DMS53 treated with DMSO at 0.1 percent for 48 hours (cell line): ENCODE results near the gene GOLGA6D.
"Not testable (repeated sequence)": the region's sequence is repeated elsewhere in the genome, so short reads cannot be mapped to it uniquely, and the experiment has no call there.

Experiments
- DNase-seq: peaks from one replicate; lab custom pipeline; 2025; ENCODE audit not compliant: unreplicated experiment; lab: John Stamatoyannopoulos, UW

GOLGA6D gene

GRCh38 chr15:75329571-75329970 lies 46.9 kb downstream of the GOLGA6D start:
- no peak for DNase-seq

DNA sequence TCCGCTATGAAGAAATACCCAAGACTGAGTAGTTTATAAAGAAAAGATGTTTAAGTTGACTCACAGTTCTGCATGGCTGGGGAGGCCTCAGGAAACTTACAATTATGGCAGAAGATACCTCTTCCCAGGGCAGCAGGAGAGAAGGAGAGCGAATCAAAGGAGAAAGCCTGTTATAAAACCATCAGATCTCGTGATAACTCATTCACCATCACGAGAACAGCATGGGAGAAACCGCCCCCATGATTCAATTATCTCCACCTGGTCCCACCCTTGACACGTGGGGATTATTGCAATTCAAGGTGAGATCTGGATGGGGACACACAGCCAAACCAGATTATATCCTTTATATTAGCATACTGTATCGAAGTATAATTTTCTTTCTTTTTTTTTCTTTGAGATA lies 49.5 kb downstream of the GOLGA6D start:
- not testable (repeated sequence) for DNase-seq

- DNase-seq: not testable (repeated sequence)
Observed at GRCh38 chr15:75333654-75334419, 51.2 kb downstream of the GOLGA6D start.

GRCh38 chr15:75335313-75335704 lies 52.7 kb downstream of the GOLGA6D start:
- DNase-seq: no peak

GRCh38 chr15:75335705-75336355 lies 53.2 kb downstream of the GOLGA6D start, which contains the start of gene COMMD4:
Gene COMMD4, plus strand, starts transcription at chr15:75336063. Its CDS starts 27 bp downstream, at chr15:75336090.
- peak; percentile 80 for DNase-seq

GRCh38 chr15:75338661-75339240 lies 56.1 kb downstream of the GOLGA6D start:
- no peak for DNase-seq

DNA sequence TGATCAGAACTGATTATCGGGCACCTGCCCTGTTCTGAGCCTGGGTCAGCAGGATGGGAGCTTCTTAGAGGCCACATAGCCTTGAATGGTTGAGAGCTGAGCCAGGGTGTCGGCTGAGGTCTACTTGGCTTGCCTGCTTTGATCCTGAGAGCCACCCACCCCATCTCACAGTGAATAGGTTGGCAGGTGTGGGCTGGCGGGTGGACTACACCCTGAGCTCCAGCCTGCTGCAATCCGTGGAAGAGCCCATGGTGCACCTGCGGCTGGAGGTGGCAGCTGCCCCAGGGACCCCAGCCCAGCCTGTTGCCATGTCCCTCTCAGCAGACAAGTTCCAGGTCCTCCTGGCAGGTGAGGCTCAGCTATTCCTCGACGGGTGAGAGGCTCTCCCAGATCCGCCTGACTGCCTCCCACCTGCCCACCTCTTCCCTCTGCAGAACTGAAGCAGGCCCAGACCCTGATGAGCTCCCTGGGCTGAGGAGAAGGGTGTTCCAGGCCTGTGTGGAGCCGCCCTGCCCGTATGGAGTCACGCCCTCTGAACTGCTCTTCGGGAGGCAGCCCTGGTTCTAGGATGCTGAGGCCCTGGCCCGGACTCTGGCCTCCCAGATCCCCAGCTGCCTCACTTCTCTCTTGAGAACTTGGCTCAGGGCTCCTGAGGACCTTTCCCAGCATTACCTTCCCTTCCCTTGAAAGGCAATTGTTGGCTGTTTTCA lies 57.1 kb downstream of the GOLGA6D start:
- no peak for DNase-seq

DNA sequence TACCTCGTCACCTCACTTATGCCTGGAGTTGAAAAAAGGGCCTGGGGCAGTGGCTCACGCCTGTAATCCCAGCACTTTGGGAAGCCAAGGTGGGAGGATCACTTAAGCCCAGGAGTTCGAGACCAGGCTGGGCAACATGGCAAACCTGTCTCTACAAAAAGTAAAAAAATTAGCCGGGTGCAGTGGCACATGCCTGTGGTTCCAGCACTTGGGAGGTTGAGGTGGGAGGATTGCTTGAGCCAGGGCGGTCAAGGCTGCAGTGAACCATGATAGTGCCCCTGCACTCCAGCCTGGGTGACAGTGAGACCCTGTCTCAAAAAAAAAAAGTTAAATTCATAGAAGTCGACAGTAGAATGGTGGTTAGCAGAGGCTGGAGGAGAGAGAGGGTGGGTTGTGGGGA lies 59.6 kb downstream of the GOLGA6D start:
- DNase-seq: no peak

GRCh38 chr15:75343953-75344352 lies 61.3 kb downstream of the GOLGA6D start:
- peak; percentile 22 for DNase-seq
